ENCODE measurements around the gene EAPP.
"Not testable (repeated sequence)": the region's sequence is repeated elsewhere in the genome, so short reads cannot be mapped to it uniquely, and the experiment has no call there.

EAPP gene

GRCh38 chr14:34539407-34540180, at the start of gene EAPP:
Gene EAPP (minus strand): TSS chr14:34539701. CDS start chr14:34539628, 73 bp downstream.
- Histone ChIP-seq H3K9me3 (ENCODE audit: insufficient read depth, low read depth, low read length) (no peaks in the 10 kb centered on the region), H3K9ac (ENCODE audit: low read depth, low read length) (peak within 1 kb of the TSS; percentile 98), H3K27me3 (ENCODE audit: insufficient read depth, low read length) (no peaks in the 10 kb centered on the region), H3K4me3 (ENCODE audit: low read length) (peak within 1 kb of the TSS; percentile 96), H3K27ac (ENCODE audit: low read length) (peak within 1 kb of the TSS; percentile 67), H3K36me3 (ENCODE audit: insufficient read depth, low read depth, low read length) (peaks cover 5% of the 10 kb centered on the region), H3K4me1 (ENCODE audit: insufficient read depth, low read length) (peaks cover 4% of the 10 kb centered on the region; the same call in 1 of the 2 replicates)

- no peaks in the 10 kb centered on the region for H3K9me3 ChIP-seq (ENCODE audit: insufficient read depth, low read depth, low read length)
- H3K27ac ChIP-seq (ENCODE audit: low read length), result no peak overlapping the region
- H3K9ac ChIP-seq (ENCODE audit: low read depth, low read length), result no peak overlapping the region
- H3K27me3 ChIP-seq (ENCODE audit: insufficient read depth, low read length), result no peaks in the 10 kb centered on the region
- H3K36me3 ChIP-seq (ENCODE audit: insufficient read depth, low read depth, low read length), result peaks cover 57% of the 10 kb centered on the region
- H3K4me1 ChIP-seq (ENCODE audit: insufficient read depth, low read length), result no peaks in the 10 kb centered on the region
- H3K4me3 ChIP-seq (ENCODE audit: low read length), result no peak overlapping the region
These were observed 44.0 kb upstream of the EAPP start for GRCh38 chr14:34583525-34583924.

GRCh38 chr14:34582117-34582680, 42.7 kb upstream of the EAPP start:
- Histone ChIP-seq H3K4me1 (ENCODE audit: insufficient read depth, low read length) (no peaks in the 10 kb centered on the region), H3K36me3 (ENCODE audit: insufficient read depth, low read depth, low read length) (peaks cover 62% of the 10 kb centered on the region)

GRCh38 chr14:34580381-34580780, 40.9 kb upstream of the EAPP start:
- no peak overlapping the region for H3K27ac ChIP-seq (ENCODE audit: low read length)
- H3K4me1 ChIP-seq (ENCODE audit: insufficient read depth, low read length), result no peaks in the 10 kb centered on the region
- H3K27me3 ChIP-seq (ENCODE audit: insufficient read depth, low read length), result no peaks in the 10 kb centered on the region
- no peaks in the 10 kb centered on the region for H3K9me3 ChIP-seq (ENCODE audit: insufficient read depth, low read depth, low read length)
- peaks cover 57% of the 10 kb centered on the region for H3K36me3 ChIP-seq (ENCODE audit: insufficient read depth, low read depth, low read length)
- no peak overlapping the region for H3K4me3 ChIP-seq (ENCODE audit: low read length)
- H3K9ac ChIP-seq (ENCODE audit: low read depth, low read length), result no peak overlapping the region

More at GRCh38 chr14:34582117-34582680, 42.7 kb upstream of the EAPP start:
- Histone ChIP-seq H3K4me3 (ENCODE audit: low read length) (no peak overlapping the region), H3K9ac (ENCODE audit: low read depth, low read length) (no peak overlapping the region), H3K27me3 (ENCODE audit: insufficient read depth, low read length) (no peaks in the 10 kb centered on the region), H3K9me3 (ENCODE audit: insufficient read depth, low read depth, low read length) (no peaks in the 10 kb centered on the region), H3K27ac (ENCODE audit: low read length) (no peak overlapping the region)

- Histone ChIP-seq H3K27me3 (ENCODE audit: insufficient read depth, low read length) (no peaks in the 10 kb centered on the region), H3K9ac (ENCODE audit: low read depth, low read length) (no peak overlapping the region), H3K27ac (ENCODE audit: low read length) (no peak overlapping the region), H3K9me3 (ENCODE audit: insufficient read depth, low read depth, low read length) (no peaks in the 10 kb centered on the region), H3K4me3 (ENCODE audit: low read length) (no peak overlapping the region), H3K4me1 (ENCODE audit: insufficient read depth, low read length) (no peaks in the 10 kb centered on the region), H3K36me3 (ENCODE audit: insufficient read depth, low read depth, low read length) (peaks cover 57% of the 10 kb centered on the region)
These were observed 32.3 kb upstream of the EAPP start for GRCh38 chr14:34571771-34572170.

GRCh38 chr14:34569750-34570149, 30.2 kb upstream of the EAPP start:
- H3K36me3 ChIP-seq (ENCODE audit: insufficient read depth, low read depth, low read length), result peaks cover 59% of the 10 kb centered on the region
- no peak overlapping the region for H3K4me3 ChIP-seq (ENCODE audit: low read length)
- no peaks in the 10 kb centered on the region for H3K9me3 ChIP-seq (ENCODE audit: insufficient read depth, low read depth, low read length)
- H3K27ac ChIP-seq (ENCODE audit: low read length), result no peak overlapping the region
- no peaks in the 10 kb centered on the region for H3K27me3 ChIP-seq (ENCODE audit: insufficient read depth, low read length)
- no peak overlapping the region for H3K9ac ChIP-seq (ENCODE audit: low read depth, low read length)
- no peaks in the 10 kb centered on the region for H3K4me1 ChIP-seq (ENCODE audit: insufficient read depth, low read length)

GRCh38 chr14:34568803-34569202, 29.3 kb upstream of the EAPP start:
- Histone ChIP-seq H3K9me3 (ENCODE audit: insufficient read depth, low read depth, low read length) (no peaks in the 10 kb centered on the region), H3K4me1 (ENCODE audit: insufficient read depth, low read length) (no peaks in the 10 kb centered on the region), H3K27ac (ENCODE audit: low read length) (no peak overlapping the region), H3K36me3 (ENCODE audit: insufficient read depth, low read depth, low read length) (peaks cover 56% of the 10 kb centered on the region), H3K4me3 (ENCODE audit: low read length) (no peak overlapping the region), H3K9ac (ENCODE audit: low read depth, low read length) (no peak overlapping the region), H3K27me3 (ENCODE audit: insufficient read depth, low read length) (no peaks in the 10 kb centered on the region)

GRCh38 chr14:34562776-34563150, 23.3 kb upstream of the EAPP start:
- Histone ChIP-seq H3K9ac (ENCODE audit: low read depth, low read length) (no peak overlapping the region), H3K4me3 (ENCODE audit: low read length) (no peak overlapping the region), H3K27me3 (ENCODE audit: insufficient read depth, low read length) (no peaks in the 10 kb centered on the region), H3K27ac (ENCODE audit: low read length) (no peak overlapping the region), H3K36me3 (ENCODE audit: insufficient read depth, low read depth, low read length) (peaks cover 29% of the 10 kb centered on the region), H3K9me3 (ENCODE audit: insufficient read depth, low read depth, low read length) (no peaks in the 10 kb centered on the region), H3K4me1 (ENCODE audit: insufficient read depth, low read length) (no peaks in the 10 kb centered on the region)

- not testable (repeated sequence) for H3K27me3 ChIP-seq (ENCODE audit: insufficient read depth, low read length); H3K9me3 ChIP-seq (ENCODE audit: insufficient read depth, low read depth, low read length); H3K4me1 ChIP-seq (ENCODE audit: insufficient read depth, low read length); H3K27ac ChIP-seq (ENCODE audit: low read length); H3K9ac ChIP-seq (ENCODE audit: low read depth, low read length); H3K4me3 ChIP-seq (ENCODE audit: low read length)
- H3K36me3 ChIP-seq (ENCODE audit: insufficient read depth, low read depth, low read length), result peaks cover 23% of the 10 kb centered on the region
These were observed 22.7 kb upstream of the EAPP start for GRCh38 chr14:34562037-34562775.

- not testable (repeated sequence) for H3K4me1 ChIP-seq (ENCODE audit: insufficient read depth, low read length); H3K4me3 ChIP-seq (ENCODE audit: low read length); H3K9ac ChIP-seq (ENCODE audit: low read depth, low read length); H3K36me3 ChIP-seq (ENCODE audit: insufficient read depth, low read depth, low read length); H3K27me3 ChIP-seq (ENCODE audit: insufficient read depth, low read length); H3K27ac ChIP-seq (ENCODE audit: low read length); H3K9me3 ChIP-seq (ENCODE audit: insufficient read depth, low read depth, low read length)
These were observed 17.0 kb upstream of the EAPP start for GRCh38 chr14:34556498-34556829.

GRCh38 chr14:34555583-34556497, 16.3 kb upstream of the EAPP start:
- H3K27me3 ChIP-seq (ENCODE audit: insufficient read depth, low read length); H3K9me3 ChIP-seq (ENCODE audit: insufficient read depth, low read depth, low read length); H3K9ac ChIP-seq (ENCODE audit: low read depth, low read length); H3K27ac ChIP-seq (ENCODE audit: low read length); H3K4me3 ChIP-seq (ENCODE audit: low read length); H3K4me1 ChIP-seq (ENCODE audit: insufficient read depth, low read length); H3K36me3 ChIP-seq (ENCODE audit: insufficient read depth, low read depth, low read length): not testable (repeated sequence)

All from iPS-20b (cell line).